ENCODE data around the gene DLX3. TPM values are rescaled to one million over a fixed set of nuclear protein-coding genes. Genes with fewer than 3 reads are reported as not detected.

Gene DLX3
- total and polyA plus RNA-seq, 4 donors = not detected

GRCh38 chr17:49955157-49955556 lies 39.9 kb downstream of the DLX3 start:
- peaks cover 0 to 6% (median 0%) of the 10 kb centered on the region in 4 donors for H3K27me3 ChIP-seq (ENCODE audit: control insufficient read depth in 4 of 4, insufficient read depth in 4 of 4, low read length in 3 of 4)
- TF ChIP-seq HNF4G (IDR thresholded peaks at IDR 0.05) (no peak), ATF3 (IDR thresholded peaks at IDR 0.05) (no peak), HNF4A (conservative IDR thresholded peaks at IDR 0.05) (no peak), ZBTB33 (IDR thresholded peaks at IDR 0.05) (no peak), GABPA (IDR thresholded peaks at IDR 0.05 in 1 of 2, conservative IDR thresholded peaks at IDR 0.05 in 1 of 2) (no peak), RXRA (IDR thresholded peaks at IDR 0.05) (no peak), EGR1 (IDR thresholded peaks at IDR 0.05; ENCODE audit: low read depth in 2 of 2) (no peak), SP1 (IDR thresholded peaks at IDR 0.05) (no peak), NR2F2 (IDR thresholded peaks at IDR 0.05) (no peak), RAD21 (IDR thresholded peaks at IDR 0.05) (no peak), CTCF (IDR thresholded peaks at IDR 0.05; ENCODE audit: low read depth, low read length, missing input control) (no peak), FOXA2 (IDR thresholded peaks at IDR 0.05) (no peak), MAX (IDR thresholded peaks at IDR 0.05) (no peak), JUND (IDR thresholded peaks at IDR 0.05) (no peak), TAF1 (conservative IDR thresholded peaks at IDR 0.05) (no peak)
- H3K4me1 ChIP-seq (ENCODE audit: control insufficient read depth in 4 of 4, insufficient read depth in 4 of 4, low read length in 3 of 4) = no peaks in the 10 kb centered on the region
- H3K9me3 ChIP-seq (ENCODE audit: control insufficient read depth in 4 of 4, low read length in 3 of 4) = no peaks in the 10 kb centered on the region
- no peak overlapping the region for H3K4me3 ChIP-seq (ENCODE audit: low read depth in 1 of 3, low read length in 3 of 3)
- WGBS = 77% methylated on average over 1 of the region's 1 CpG
- no peak overlapping the region for H3K9ac ChIP-seq (ENCODE audit: low read depth in 1 of 2, low read length in 2 of 2)
- H3K36me3 ChIP-seq (ENCODE audit: control insufficient read depth in 4 of 4, insufficient read depth in 3 of 4, low read depth in 1 of 4, low read length in 3 of 4) = no peaks in the 10 kb centered on the region
- H3K27ac ChIP-seq (ENCODE audit: low read depth in 1 of 2, low read length in 2 of 2) = no peak overlapping the region
- DNase-seq (ENCODE audit: low spot score) = no peak

- Histone ChIP-seq H3K9me3 (ENCODE audit: control insufficient read depth in 4 of 4, low read length in 3 of 4) (no peaks in the 10 kb centered on the region), H3K9ac (ENCODE audit: low read depth in 1 of 2, low read length in 2 of 2) (no peak overlapping the region), H3K27ac (ENCODE audit: low read depth in 1 of 2, low read length in 2 of 2) (no peak overlapping the region), H3K27me3 (ENCODE audit: control insufficient read depth in 4 of 4, insufficient read depth in 4 of 4, low read length in 3 of 4) (peaks cover 0 to 8% (median 4%) of the 10 kb centered on the region in 4 donors), H3K36me3 (ENCODE audit: control insufficient read depth in 4 of 4, insufficient read depth in 3 of 4, low read depth in 1 of 4, low read length in 3 of 4) (no peaks in the 10 kb centered on the region), H3K4me3 (ENCODE audit: low read depth in 1 of 3, low read length in 3 of 3) (no peak overlapping the region), H3K4me1 (ENCODE audit: control insufficient read depth in 4 of 4, insufficient read depth in 4 of 4, low read length in 3 of 4) (no peaks in the 10 kb centered on the region)
- no peak for DNase-seq (ENCODE audit: low spot score)
- WGBS = 69% methylated on average over 8 of the region's 8 CpGs
- TF ChIP-seq GABPA (IDR thresholded peaks at IDR 0.05 in 1 of 2, conservative IDR thresholded peaks at IDR 0.05 in 1 of 2) = no peak
- TF ChIP-seq FOXA2 (IDR thresholded peaks at IDR 0.05) = no peak
- TF ChIP-seq SP1 (IDR thresholded peaks at IDR 0.05) = no peak
- no peak for TF ChIP-seq HNF4A (conservative IDR thresholded peaks at IDR 0.05)
- TF ChIP-seq RAD21 (IDR thresholded peaks at IDR 0.05) = no peak
- no peak for TF ChIP-seq YY1 (IDR thresholded peaks at IDR 0.05)
- no peak for TF ChIP-seq RXRA (IDR thresholded peaks at IDR 0.05)
- no peak for TF ChIP-seq HNF4G (IDR thresholded peaks at IDR 0.05)
- no peak for TF ChIP-seq FOXA1 (IDR thresholded peaks at IDR 0.05)
- TF ChIP-seq EGR1 (IDR thresholded peaks at IDR 0.05; ENCODE audit: low read depth in 2 of 2) = no peak
- no peak for TF ChIP-seq ZBTB33 (IDR thresholded peaks at IDR 0.05)
- no peak for TF ChIP-seq REST (IDR thresholded peaks at IDR 0.05)
- TF ChIP-seq ATF3 (IDR thresholded peaks at IDR 0.05) = no peak
- no peak for TF ChIP-seq CTCF (IDR thresholded peaks at IDR 0.05; ENCODE audit: low read depth, low read length, missing input control)
These were observed 42.0 kb downstream of the DLX3 start for GRCh38 chr17:49952912-49953497.
